PFSK-1 (cell line): ENCODE results near the gene INVS.

ENCODE experiments used
- FOXP2 ChIP-seq: optimal IDR thresholded peaks from 2 replicates; pipeline ENCODE3; 2011; ENCODE audit warnings: borderline replicate concordance, control low read depth, inconsistent platforms; ENCODE audit not compliant: insufficient read depth; ENCODE audit errors: extremely low read length, extremely low read depth
- POLR2AphosphoS5 ChIP-seq: IDR thresholded peaks from 2 replicates; pipeline ENCODE4 v1.6.1; 2012; ENCODE audit warnings: low read depth, mild to moderate bottlenecking, control low read depth, low read length, moderate library complexity
- SIN3A ChIP-seq: IDR thresholded peaks from 2 replicates; pipeline ENCODE4 v1.6.1; 2012; ENCODE audit warnings: mild to moderate bottlenecking, low read length, moderate library complexity, borderline replicate concordance; ENCODE audit not compliant: insufficient read depth
- TAF1 ChIP-seq: IDR thresholded peaks from 2 replicates; pipeline ENCODE4 v1.6.1; 2012; ENCODE audit warnings: low read length, control low read depth, borderline replicate concordance; ENCODE audit not compliant: insufficient read depth
- TF ChIP-seq, protein P1 (sequence below), 2 experiments: IDR thresholded peaks; 2 replicates each; pipeline versions ENCODE4 v1.6.1 to v1.8.0; 2011 to 2012; ENCODE audit warnings: low read depth in 2 of 2, low read length in 2 of 2, control low read depth in 1 of 2, inconsistent platforms in 1 of 2, mild to moderate bottlenecking in 1 of 2, moderate library complexity in 1 of 2; ENCODE audit not compliant: insufficient read depth in 1 of 2

DNA sequence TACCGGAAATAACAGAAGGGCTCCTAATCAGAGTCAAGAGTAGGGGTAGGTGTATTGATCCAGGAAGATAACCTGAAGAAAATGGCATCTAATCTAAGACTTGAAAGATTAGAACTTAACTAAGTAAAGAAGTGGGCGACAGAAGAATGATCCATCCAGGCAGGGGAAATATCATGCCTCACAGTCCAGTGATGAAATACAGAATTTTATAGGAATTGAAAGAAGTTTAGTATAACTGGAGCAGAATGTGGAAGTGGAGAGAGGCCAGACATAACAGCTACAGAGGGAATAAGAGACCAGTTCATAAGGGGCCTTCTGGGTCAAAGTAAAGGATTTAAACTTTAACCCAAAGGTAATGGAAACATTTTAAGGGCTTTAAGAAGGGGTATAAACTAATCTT is 42.5 kb upstream of the INVS start:
- TF ChIP-seq, protein P1, sequence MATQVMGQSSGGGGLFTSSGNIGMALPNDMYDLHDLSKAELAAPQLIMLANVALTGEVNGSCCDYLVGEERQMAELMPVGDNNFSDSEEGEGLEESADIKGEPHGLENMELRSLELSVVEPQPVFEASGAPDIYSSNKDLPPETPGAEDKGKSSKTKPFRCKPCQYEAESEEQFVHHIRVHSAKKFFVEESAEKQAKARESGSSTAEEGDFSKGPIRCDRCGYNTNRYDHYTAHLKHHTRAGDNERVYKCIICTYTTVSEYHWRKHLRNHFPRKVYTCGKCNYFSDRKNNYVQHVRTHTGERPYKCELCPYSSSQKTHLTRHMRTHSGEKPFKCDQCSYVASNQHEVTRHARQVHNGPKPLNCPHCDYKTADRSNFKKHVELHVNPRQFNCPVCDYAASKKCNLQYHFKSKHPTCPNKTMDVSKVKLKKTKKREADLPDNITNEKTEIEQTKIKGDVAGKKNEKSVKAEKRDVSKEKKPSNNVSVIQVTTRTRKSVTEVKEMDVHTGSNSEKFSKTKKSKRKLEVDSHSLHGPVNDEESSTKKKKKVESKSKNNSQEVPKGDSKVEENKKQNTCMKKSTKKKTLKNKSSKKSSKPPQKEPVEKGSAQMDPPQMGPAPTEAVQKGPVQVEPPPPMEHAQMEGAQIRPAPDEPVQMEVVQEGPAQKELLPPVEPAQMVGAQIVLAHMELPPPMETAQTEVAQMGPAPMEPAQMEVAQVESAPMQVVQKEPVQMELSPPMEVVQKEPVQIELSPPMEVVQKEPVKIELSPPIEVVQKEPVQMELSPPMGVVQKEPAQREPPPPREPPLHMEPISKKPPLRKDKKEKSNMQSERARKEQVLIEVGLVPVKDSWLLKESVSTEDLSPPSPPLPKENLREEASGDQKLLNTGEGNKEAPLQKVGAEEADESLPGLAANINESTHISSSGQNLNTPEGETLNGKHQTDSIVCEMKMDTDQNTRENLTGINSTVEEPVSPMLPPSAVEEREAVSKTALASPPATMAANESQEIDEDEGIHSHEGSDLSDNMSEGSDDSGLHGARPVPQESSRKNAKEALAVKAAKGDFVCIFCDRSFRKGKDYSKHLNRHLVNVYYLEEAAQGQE (IDR thresholded peaks at IDR 0.05; ENCODE audit: insufficient read depth in 1 of 2, low read depth in 2 of 2, low read length in 2 of 2), result no peak
- no peak for TF ChIP-seq SIN3A
- no peak for TF ChIP-seq POLR2AphosphoS5
- TF ChIP-seq TAF1, result no peak
- TF ChIP-seq FOXP2, result no peak
